ENCODE results near the gene PWWP2B.

PWWP2B gene

GRCh38 chr10:132393695-132394181 lies 3.3 kb upstream of the PWWP2B start:
- no peak for TF ChIP-seq CTCF (IDR thresholded peaks at IDR 0.05; ENCODE audit: low read depth, low read length, poor library complexity, severe bottlenecking)
- no peak for TF ChIP-seq EZH2phosphoT487 (IDR thresholded peaks at IDR 0.05; ENCODE audit: borderline replicate concordance, low read length)
- Histone ChIP-seq H3F3A (ENCODE audit: control insufficient read depth, insufficient read depth) (no peaks in the 10 kb centered on the region), H3K36me3 (ENCODE audit: control insufficient read depth, low read length) (no peaks in the 10 kb centered on the region), H3K79me2 (ENCODE audit: control insufficient read depth, low read length) (peaks cover 3% of the 10 kb centered on the region; the same call in 1 of the 2 replicates), H3K4me2 (ENCODE audit: low read length) (no peak overlapping the region), H3K9me3 (ENCODE audit: control insufficient read depth, insufficient read depth, low read length) (no peaks in the 10 kb centered on the region; the same call in 1 of the 2 replicates), H3K27me3 (ENCODE audit: control insufficient read depth, low read length) (peaks cover 8% of the 10 kb centered on the region), H3K9me2 (replicated peaks; ENCODE audit: control insufficient read depth, low read length) (no peaks in the 10 kb centered on the region), H3K4me3 (ENCODE audit: low read length) (no peak overlapping the region), H4K20me1 (ENCODE audit: control insufficient read depth, insufficient read depth, low read depth, low read length) (no peaks in the 10 kb centered on the region), H3K4me1 (ENCODE audit: control insufficient read depth, low read length) (peaks cover 34% of the 10 kb centered on the region), H3K27ac (ENCODE audit: low read depth, low read length) (no peak overlapping the region)

GRCh38 chr10:132394201-132394811 lies 2.7 kb upstream of the PWWP2B start:
- Histone ChIP-seq H3K4me1 (ENCODE audit: control insufficient read depth, low read length) (peaks cover 34% of the 10 kb centered on the region), H3K9me3 (ENCODE audit: control insufficient read depth, insufficient read depth, low read length) (no peaks in the 10 kb centered on the region; the same call in 1 of the 2 replicates), H3K36me3 (ENCODE audit: control insufficient read depth, low read length) (no peaks in the 10 kb centered on the region), H3F3A (ENCODE audit: control insufficient read depth, insufficient read depth) (no peaks in the 10 kb centered on the region), H3K27me3 (ENCODE audit: control insufficient read depth, low read length) (peaks cover 8% of the 10 kb centered on the region), H4K20me1 (ENCODE audit: control insufficient read depth, insufficient read depth, low read depth, low read length) (no peaks in the 10 kb centered on the region), H3K4me3 (ENCODE audit: low read length) (no peak overlapping the region), H3K79me2 (ENCODE audit: control insufficient read depth, low read length) (peaks cover 3% of the 10 kb centered on the region; the same call in 1 of the 2 replicates), H3K4me2 (ENCODE audit: low read length) (no peak overlapping the region), H3K9me2 (replicated peaks; ENCODE audit: control insufficient read depth, low read length) (no peaks in the 10 kb centered on the region), H3K27ac (ENCODE audit: low read depth, low read length) (no peak overlapping the region)
- TF ChIP-seq EZH2phosphoT487 (IDR thresholded peaks at IDR 0.05; ENCODE audit: borderline replicate concordance, low read length): no peak
- no peak for TF ChIP-seq CTCF (IDR thresholded peaks at IDR 0.05; ENCODE audit: low read depth, low read length, poor library complexity, severe bottlenecking)

- H3K4me2 ChIP-seq (ENCODE audit: low read length): peak overlapping the region; percentile 45; the same call in 1 of the 2 replicates
- H3K4me3 ChIP-seq (ENCODE audit: low read length): no peak overlapping the region
- no peak overlapping the region for H3K27ac ChIP-seq (ENCODE audit: low read depth, low read length)
- no peaks in the 10 kb centered on the region for H3K36me3 ChIP-seq (ENCODE audit: control insufficient read depth, low read length)
- H4K20me1 ChIP-seq (ENCODE audit: control insufficient read depth, insufficient read depth, low read depth, low read length): no peaks in the 10 kb centered on the region
- H3K27me3 ChIP-seq (ENCODE audit: control insufficient read depth, low read length): peaks cover 8% of the 10 kb centered on the region
- TF ChIP-seq EZH2phosphoT487 (IDR thresholded peaks at IDR 0.05; ENCODE audit: borderline replicate concordance, low read length): no peak
- no peak for TF ChIP-seq CTCF (IDR thresholded peaks at IDR 0.05; ENCODE audit: low read depth, low read length, poor library complexity, severe bottlenecking)
- peaks cover 31% of the 10 kb centered on the region for H3K4me1 ChIP-seq (ENCODE audit: control insufficient read depth, low read length)
- H3F3A ChIP-seq (ENCODE audit: control insufficient read depth, insufficient read depth): no peaks in the 10 kb centered on the region
- no peaks in the 10 kb centered on the region; the same call in 1 of the 2 replicates for H3K9me3 ChIP-seq (ENCODE audit: control insufficient read depth, insufficient read depth, low read length)
- H3K79me2 ChIP-seq (ENCODE audit: control insufficient read depth, low read length): peaks cover 3% of the 10 kb centered on the region; the same call in 1 of the 2 replicates
- no peaks in the 10 kb centered on the region for H3K9me2 ChIP-seq (replicated peaks; ENCODE audit: control insufficient read depth, low read length)
Observed at GRCh38 chr10:132394936-132395703, 1.9 kb upstream of the PWWP2B start.
